Stimulated activated CD8-positive, alpha-beta memory T cell treated with anti-CD3 and anti-CD28 coated beads, Interleukin-4, amount 100 ng/mL, for 1 hour (primary cell): ENCODE results near the gene ZNF212.
"Not testable (repeated sequence)": the region's sequence is repeated elsewhere in the genome, so short reads cannot be mapped to it uniquely, and the experiment has no call there.

ENCODE experiments used
- DNase-seq, 2 donors: peaks; one replicate each; pipeline ENCODE4 v3.0.0-alpha.2; 2020; ENCODE audit warnings: low read depth in 2 of 2, low spot score in 1 of 2

The ZNF212 gene

DNA sequence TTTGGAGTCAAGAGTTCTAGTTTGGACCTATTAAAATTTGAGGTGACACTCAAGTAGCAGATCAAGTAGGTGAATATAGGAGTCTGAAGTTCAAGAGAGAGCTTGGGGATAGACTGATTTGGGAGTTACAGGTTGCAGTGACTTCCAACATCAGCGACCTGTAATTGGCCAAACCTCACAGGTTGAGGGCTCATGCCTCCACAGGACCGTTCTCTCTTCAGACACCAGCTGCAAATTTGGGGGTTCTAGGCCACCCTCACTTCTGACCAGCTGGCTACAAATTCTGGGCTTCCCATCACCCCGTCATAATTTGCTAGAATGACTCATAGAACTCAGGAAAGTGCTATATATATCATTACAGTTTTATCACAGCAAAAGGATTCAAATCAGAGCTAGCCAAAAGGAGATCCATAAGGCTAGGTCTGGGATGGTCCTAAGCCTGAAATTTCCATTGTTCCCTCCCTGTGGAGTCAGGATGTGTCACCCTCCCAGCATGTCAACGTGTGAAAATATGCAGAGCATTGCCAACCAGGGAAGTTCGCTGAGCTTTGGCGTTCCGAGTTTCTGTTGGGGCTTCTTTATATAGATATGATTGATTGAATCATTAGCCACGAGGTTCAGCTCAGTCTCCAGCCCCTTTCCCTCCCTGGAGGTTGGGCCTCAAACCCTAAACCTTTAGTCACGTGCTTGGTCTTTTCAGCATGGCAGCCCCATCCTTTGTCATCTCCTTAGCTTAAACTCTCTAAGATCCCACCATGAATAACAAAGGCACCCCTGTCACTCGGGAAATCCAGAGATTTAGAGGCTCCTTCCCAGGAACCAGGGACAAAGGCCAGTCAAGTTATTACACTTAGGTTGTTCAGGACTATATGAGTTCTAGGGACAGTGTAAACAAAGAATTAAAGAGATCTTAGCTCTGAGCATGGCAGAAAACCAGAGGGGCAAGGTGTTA lies 20.7 kb upstream of the ZNF212 start:
- no peak for DNase-seq

DNA sequence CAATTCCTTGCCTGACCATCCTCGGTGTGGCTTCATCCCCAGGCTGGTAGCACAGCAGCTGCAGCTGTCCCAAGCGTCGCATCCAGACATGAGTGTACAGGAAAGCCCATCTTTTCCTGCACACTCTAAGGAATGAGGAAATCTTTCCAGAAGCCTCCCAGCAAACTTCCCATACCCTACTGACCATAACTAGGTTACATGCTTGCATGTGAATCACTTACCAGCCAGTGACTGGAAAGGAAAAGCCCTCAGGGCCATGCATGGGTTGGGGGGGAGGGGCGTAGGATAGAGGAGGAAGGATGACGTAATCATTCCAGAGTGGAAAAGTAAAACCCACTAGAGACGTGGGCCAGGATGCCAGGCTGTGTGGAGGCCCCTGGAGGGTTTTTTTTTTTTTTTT lies 18.9 kb upstream of the ZNF212 start:
- no peak for DNase-seq

- no peak for DNase-seq
Observed at GRCh38 chr7:149223176-149223575, 16.3 kb upstream of the ZNF212 start.

DNA sequence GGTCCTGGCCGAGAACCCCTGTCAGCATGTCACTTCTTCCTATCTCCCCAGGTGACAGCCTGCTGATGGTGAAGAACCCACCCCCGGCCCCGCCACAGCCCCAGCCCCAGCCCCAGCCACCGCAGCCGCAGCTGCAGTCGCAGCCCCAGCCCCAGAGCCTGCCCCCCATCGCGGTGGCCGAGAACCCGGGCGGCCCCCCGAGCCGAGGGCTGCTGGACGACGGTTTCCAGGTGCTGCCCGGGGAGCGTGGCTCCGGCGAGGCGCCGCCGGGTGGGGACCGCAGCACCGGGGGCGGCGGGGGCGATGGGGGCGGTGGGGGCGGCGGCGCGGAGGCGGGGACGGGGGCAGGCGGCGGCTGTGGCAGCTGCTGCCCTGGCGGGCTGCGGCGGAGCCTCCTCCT lies 15.7 kb upstream of the ZNF212 start:
- no peak for DNase-seq

- DNase-seq = no peak
Observed at GRCh38 chr7:149224352-149224751, 15.1 kb upstream of the ZNF212 start.

GRCh38 chr7:149225106-149225505 lies 14.3 kb upstream of the ZNF212 start:
- no peak for DNase-seq

DNA sequence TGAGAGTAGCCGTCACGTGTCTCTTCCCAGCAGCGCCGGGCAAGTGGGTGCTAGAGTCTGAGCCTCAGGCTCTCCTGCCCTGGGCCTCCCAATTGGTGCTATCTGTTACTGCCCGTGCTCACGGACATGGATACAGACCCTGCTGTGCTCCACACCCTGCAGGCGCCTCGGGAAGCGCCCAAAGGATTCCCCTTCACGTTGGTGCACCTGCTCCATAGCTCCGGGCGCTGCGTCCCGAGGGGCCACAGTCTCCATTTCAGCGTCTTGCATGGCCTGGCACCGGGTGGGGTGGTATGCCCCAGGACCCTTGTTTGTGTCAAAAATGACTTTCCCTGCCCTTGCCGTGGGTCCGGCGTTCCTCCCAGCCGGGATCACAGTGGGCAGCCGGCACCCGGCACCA lies 13.8 kb upstream of the ZNF212 start:
- DNase-seq = no peak

GRCh38 chr7:149226366-149226765 lies 13.1 kb upstream of the ZNF212 start:
- DNase-seq = not testable (repeated sequence)

- DNase-seq = no peak
Observed at GRCh38 chr7:149226840-149227494, 12.5 kb upstream of the ZNF212 start.

DNA sequence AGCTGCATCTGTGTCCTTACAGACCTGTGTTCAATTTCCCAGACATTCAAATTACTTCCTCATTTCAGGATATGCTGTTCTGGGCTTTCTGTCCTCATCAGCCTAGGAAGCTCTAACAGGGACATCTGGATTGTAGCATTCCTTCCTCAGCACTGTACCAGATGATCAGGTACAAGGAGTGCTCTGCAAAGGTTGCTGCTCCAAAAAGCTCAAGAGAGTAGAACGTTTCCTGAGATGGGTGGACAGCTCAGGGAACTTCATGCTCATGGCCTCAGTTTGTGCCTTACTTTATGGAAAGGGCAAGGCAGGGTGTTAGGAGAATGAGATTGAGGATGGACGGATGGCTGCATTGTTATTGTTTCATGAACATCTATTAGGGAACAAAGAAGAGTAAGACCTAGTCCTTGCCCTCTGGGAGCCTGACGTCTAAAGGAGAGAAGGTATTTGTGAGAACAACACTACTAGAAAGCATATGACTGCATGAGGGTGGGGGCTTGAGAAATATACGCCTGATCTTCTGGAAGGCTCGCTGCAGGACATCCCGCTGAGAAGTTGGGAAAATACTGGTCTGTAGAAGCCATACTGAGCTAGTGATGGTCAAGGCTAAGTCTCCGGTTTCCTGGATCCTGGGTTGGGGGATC lies 10.5 kb upstream of the ZNF212 start:
- no peak for DNase-seq

DNA sequence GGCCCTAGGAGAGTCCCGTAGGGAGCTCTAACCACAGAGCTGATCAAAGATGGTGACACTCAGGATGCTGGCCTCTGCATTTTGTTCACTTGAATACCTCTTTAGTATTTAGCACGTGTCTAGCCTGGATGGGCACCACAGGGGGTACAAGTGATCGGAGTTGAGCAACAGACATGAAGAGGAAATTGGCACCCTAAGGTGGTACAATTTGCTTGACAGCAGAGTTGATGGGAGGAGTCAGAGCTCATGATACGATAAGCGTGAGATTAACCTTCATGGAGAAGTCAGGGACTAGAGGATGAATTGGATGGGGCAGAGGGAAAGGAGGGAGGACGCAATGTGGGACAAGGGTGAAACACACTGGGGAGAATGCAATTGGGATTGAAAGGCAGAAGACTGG lies 9.9 kb upstream of the ZNF212 start:
- no peak for DNase-seq

- no peak for DNase-seq
Observed at GRCh38 chr7:149232362-149232761, 7.1 kb upstream of the ZNF212 start.

- not testable (repeated sequence) for DNase-seq
Observed at GRCh38 chr7:149233655-149234204, 5.7 kb upstream of the ZNF212 start.

DNA sequence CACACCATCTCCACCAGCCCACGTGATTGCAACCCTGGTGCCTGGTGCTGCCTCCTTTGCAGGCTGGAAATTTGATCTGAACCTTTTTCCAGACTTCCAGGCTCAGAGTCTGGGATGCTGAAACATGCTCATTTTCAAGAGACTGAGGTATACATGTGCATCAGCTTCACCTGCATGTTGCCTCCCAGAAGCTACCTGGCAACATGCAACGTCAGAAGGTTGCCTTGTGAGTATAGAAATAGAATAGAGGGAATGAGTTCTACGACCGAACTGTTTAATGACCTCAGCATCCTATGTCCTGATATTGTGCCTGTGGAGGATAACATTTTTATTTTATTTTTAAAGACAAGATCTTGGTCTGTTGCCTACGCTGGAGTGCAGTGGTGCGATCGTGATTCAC lies 1.9 kb upstream of the ZNF212 start:
- no peak for DNase-seq

- DNase-seq = no peak
Observed at GRCh38 chr7:149238051-149238450, 1.4 kb upstream of the ZNF212 start.

- DNase-seq = no peak
Observed at GRCh38 chr7:149240637-149241036, 1.2 kb downstream of the ZNF212 start.

DNA sequence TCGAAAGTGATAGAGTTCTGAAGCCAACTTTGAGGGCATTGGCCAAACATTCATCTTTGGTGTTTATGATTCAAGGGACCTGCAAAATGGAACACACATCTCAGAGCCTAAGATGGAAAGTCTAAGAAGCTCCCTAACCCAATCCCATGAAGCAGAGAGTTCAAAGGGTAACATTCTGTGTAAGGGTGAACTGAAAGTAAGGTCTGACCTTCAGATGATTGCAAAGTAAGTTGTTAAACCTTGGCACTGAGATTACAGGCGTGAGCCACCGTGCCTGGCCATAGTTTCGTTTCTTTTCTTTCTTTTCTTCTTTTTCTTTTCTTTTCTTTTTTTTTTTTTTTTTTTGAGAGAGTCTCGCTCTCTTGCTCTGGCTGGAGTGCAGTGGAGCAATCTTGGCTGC lies 2.2 kb downstream of the ZNF212 start:
- DNase-seq = no peak

GRCh38 chr7:149245244-149245643 lies 5.8 kb downstream of the ZNF212 start:
- DNase-seq = no peak

DNA sequence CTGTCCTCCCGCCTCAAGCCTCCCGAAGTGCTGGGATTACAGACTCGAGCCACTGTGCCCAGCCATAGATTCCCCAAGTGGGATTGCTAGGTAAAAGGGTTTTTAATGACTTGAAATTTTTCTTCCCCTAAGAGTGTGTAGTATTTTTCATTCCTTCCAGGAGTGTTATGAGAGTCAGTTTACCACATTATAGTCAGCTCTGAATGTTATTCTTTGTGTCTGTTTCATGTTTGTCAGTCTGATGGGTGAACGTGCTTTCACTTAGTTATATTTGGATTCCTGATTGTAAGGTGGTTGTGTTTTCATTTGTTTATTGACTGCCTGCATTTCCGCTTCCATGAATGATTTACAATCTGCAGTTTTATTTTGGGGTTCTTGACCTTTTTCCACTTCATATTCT lies 6.3 kb downstream of the ZNF212 start:
- DNase-seq = no peak

DNA sequence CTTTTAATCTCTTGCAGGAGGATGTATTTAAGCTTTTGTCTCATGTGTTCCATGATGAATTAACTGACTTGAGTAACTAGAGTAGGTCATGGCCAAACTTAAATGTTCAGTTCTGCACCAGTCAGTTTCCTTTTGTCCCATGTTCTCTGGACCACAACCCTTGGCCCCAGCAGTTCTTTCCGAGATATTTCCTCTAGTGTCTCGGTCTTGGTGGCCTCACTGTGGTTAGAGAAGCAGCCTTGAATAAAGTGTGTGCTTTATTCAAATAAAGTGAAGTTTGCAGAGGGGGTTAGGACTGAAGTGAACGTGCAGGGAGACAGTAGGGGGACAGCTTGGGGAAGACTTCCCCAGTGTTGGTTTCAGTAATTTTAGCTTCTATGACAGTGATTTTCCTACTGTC lies 9.3 kb downstream of the ZNF212 start:
- DNase-seq = no peak

DNA sequence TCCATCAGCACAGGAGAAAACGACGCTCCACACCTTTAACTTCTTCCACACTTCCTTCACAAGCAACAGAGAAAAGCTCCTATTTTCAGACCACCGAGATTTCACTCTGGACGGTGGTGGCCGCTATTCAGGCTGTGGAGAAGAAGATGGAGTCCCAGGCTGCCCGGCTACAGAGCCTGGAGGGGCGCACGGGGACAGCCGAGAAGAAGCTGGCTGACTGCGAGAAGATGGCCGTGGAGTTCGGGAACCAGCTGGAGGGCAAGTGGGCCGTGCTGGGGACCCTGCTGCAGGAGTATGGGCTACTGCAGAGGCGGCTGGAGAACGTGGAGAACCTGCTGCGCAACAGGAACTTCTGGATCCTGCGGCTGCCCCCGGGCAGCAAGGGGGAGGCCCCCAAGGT lies 10.7 kb downstream of the ZNF212 start:
- not testable (repeated sequence) for DNase-seq

- DNase-seq = not testable (repeated sequence)
Observed at GRCh38 chr7:149251518-149251917, 12.1 kb downstream of the ZNF212 start.
